BLaER1 (cell line): ENCODE measurements around the gene DUOX1.

Source experiments
- H3K27ac ChIP-seq: shearing (Covaris generic); formaldehyde crosslinking; 2 replicates; pipeline ENCODE4 v1.8.1; 2022
- H3K27me3 ChIP-seq: shearing (Covaris generic); formaldehyde crosslinking; 2 replicates; pipeline ENCODE4 v1.8.1; 2022
- H3K36me3 ChIP-seq: shearing (Covaris generic); formaldehyde crosslinking; 2 replicates; pipeline ENCODE4 v1.8.1; 2022
- H3K4me1 ChIP-seq: shearing (Covaris generic); formaldehyde crosslinking; 2 replicates; pipeline ENCODE4 v1.8.1; 2022
- H3K4me2 ChIP-seq: shearing (Covaris generic); formaldehyde crosslinking; 2 replicates; pipeline ENCODE4 v1.8.1; 2022
- H3K4me3 ChIP-seq: shearing (Covaris generic); formaldehyde crosslinking; 2 replicates; pipeline ENCODE4 v1.8.1; 2022
- H3K9ac ChIP-seq: shearing (Covaris generic); formaldehyde crosslinking; 2 replicates; pipeline ENCODE4 v1.8.1; 2022
- H3K9me3 ChIP-seq: shearing (Covaris generic); formaldehyde crosslinking; 2 replicates; pipeline ENCODE4 v1.8.1; 2022
- H4K20me1 ChIP-seq: shearing (Covaris generic); formaldehyde crosslinking; 2 replicates; pipeline ENCODE4 v1.8.1; 2022
- Cebpa-rat ChIP-seq: shearing (Covaris generic); IDR thresholded peaks from 2 replicates; pipeline ENCODE4 v1.8.1; 2022

Gene DUOX1

DNA sequence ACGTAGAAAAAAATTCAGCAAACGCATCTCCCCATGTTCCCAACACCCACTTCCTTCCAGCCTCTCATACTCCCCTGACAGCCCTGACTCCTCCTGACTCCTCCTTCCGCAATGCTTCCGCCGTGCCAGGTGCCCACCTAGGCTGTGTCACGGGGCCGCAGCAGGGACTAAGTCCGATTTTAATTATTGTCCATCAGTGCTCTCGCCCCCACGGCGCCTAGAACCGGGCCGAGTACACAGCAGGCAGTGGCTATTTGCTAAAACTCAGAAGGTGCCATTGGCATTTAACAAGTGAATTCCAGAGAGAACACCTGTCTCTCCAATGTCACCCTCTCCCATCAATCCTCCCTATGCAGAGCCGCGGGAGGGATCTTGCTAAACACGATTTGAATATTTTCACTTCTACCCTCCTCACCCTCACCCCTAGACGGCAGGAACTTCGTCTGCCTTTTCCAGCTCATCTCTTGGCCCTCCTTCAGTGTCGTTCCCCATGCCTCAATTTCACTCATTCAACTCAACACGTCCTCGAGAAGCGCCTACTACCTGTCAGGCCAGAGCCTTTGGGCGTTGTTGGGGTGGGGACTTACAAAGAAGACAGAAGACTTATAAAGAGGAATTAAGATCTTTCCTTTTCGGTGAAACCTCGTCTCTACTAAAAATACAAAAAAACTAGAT, 69.5 kb downstream of the DUOX1 start:
- Histone ChIP-seq H3K9ac (peak overlapping the region; percentile 84), H3K27ac (peak overlapping the region; percentile 86), H3K9me3 (no peaks in the 10 kb centered on the region), H3K4me1 (peaks cover 19% of the 10 kb centered on the region), H3K4me3 (peak overlapping the region; percentile 74), H3K4me2 (peak overlapping the region; percentile 93), H3K36me3 (no peaks in the 10 kb centered on the region), H4K20me1 (no peaks in the 10 kb centered on the region), H3K27me3 (no peaks in the 10 kb centered on the region)
- no peak for TF ChIP-seq Cebpa-rat

DNA sequence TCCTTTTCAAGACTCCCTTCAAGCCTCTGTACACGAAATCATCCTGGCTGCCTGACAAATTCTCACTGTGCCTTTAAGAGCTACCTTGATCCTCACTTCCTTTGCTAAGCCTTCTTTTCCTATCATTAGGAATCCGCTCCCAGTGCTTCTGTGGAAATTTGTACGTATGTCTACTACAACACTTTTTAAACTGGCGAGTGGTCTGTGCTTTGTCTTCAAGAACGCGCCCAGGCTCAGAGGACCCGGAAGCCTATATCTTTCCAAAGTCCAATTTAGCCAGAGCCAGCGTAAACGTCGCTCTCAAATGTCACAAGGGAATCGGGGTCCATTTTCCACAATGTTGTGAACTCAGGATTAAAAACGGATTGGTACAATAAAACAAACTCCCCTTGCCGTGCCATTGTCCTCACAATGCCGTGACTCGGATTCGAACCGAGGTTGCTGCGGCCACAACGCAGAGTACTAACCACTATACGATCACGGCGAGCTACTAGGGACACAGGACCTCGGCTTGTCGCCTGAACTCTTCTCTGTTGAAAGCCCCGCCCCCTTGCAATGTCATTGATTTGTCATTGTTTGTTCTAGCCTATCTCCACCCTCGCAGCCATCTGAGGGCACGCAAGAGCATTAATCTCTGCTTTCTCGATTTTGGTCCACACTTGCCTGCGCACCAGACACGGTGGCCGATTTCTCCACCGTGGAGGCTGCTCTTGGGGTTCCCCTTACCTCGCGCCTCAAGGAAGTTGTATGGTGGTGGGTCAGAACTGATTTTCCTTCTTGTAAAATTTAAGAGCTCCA, 70.4 kb downstream of the DUOX1 start:
- H3K36me3 ChIP-seq: no peaks in the 10 kb centered on the region
- peak overlapping the region; percentile 93 for H3K4me2 ChIP-seq
- no peaks in the 10 kb centered on the region for H3K9me3 ChIP-seq
- no peaks in the 10 kb centered on the region for H4K20me1 ChIP-seq
- no peak for TF ChIP-seq Cebpa-rat
- H3K4me1 ChIP-seq: peaks cover 19% of the 10 kb centered on the region
- peak overlapping the region; percentile 84 for H3K9ac ChIP-seq
- no peaks in the 10 kb centered on the region for H3K27me3 ChIP-seq
- peak overlapping the region; percentile 74 for H3K4me3 ChIP-seq
- H3K27ac ChIP-seq: peak overlapping the region; percentile 86

DNA sequence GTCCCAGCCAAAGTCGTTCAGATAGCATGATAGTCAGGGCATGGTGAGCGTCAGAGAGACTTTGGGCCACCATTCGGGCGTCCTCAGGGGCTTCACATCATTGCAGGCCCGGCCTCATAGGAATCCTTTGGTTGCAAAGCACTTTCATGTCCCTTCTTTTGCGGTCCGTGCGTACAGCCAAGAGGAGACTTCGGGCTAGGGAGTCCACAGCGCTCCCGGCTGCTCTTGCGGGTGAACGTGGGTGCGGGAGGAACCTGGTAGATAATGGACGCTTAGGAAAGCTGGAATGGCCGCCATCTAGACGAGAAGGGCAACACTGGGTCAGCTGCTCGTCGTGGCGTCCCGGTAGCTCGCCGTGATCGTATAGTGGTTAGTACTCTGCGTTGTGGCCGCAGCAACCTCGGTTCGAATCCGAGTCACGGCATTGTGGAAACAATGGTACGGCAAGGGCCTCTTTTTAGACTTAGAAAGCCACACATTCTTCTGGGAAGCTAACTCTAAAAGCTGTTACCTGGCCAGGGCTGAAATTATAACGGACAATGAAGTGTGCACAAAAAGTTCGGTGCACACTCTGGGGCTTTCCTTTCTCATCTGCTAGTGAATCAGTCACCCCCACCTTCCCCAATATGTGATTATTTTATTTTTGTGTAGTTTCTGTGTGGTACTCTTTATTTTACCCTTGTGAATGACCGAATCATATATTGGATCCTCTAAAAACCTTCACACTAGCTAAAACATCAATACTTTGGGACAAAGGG, 71.2 kb downstream of the DUOX1 start:
- no peaks in the 10 kb centered on the region for H4K20me1 ChIP-seq
- H3K4me1 ChIP-seq: peaks cover 19% of the 10 kb centered on the region
- TF ChIP-seq Cebpa-rat: no peak
- peak overlapping the region; percentile 86 for H3K27ac ChIP-seq
- H3K4me2 ChIP-seq: peak overlapping the region; percentile 93
- H3K9ac ChIP-seq: peak overlapping the region; percentile 84
- no peaks in the 10 kb centered on the region for H3K27me3 ChIP-seq
- no peaks in the 10 kb centered on the region for H3K36me3 ChIP-seq
- no peaks in the 10 kb centered on the region for H3K9me3 ChIP-seq
- H3K4me3 ChIP-seq: peak overlapping the region; percentile 74

- no peaks in the 10 kb centered on the region for H3K27me3 ChIP-seq
- H4K20me1 ChIP-seq: no peaks in the 10 kb centered on the region
- peaks cover 19% of the 10 kb centered on the region for H3K4me1 ChIP-seq
- H3K9me3 ChIP-seq: no peaks in the 10 kb centered on the region
- peak overlapping the region; percentile 93 for H3K4me2 ChIP-seq
- H3K4me3 ChIP-seq: peak overlapping the region; percentile 74
- no peaks in the 10 kb centered on the region for H3K36me3 ChIP-seq
- H3K9ac ChIP-seq: peak overlapping the region; percentile 84; the same call in 1 of the 2 replicates
- no peak overlapping the region; the same call in 1 of the 2 replicates for H3K27ac ChIP-seq
- TF ChIP-seq Cebpa-rat: no peak
These were observed 71.7 kb downstream of the DUOX1 start for GRCh38 chr15:45201557-45201859.

GRCh38 chr15:45201869-45202268, 72.1 kb downstream of the DUOX1 start:
- H3K9ac ChIP-seq: no peak overlapping the region
- no peak overlapping the region for H3K4me3 ChIP-seq
- H4K20me1 ChIP-seq: no peaks in the 10 kb centered on the region
- no peaks in the 10 kb centered on the region for H3K27me3 ChIP-seq
- no peaks in the 10 kb centered on the region for H3K9me3 ChIP-seq
- H3K4me2 ChIP-seq: peak overlapping the region; percentile 93
- no peak for TF ChIP-seq Cebpa-rat
- no peak overlapping the region for H3K27ac ChIP-seq
- H3K36me3 ChIP-seq: no peaks in the 10 kb centered on the region
- peaks cover 19% of the 10 kb centered on the region for H3K4me1 ChIP-seq

- TF ChIP-seq Cebpa-rat: no peak
- Histone ChIP-seq H3K36me3 (no peaks in the 10 kb centered on the region), H3K4me3 (no peak overlapping the region), H3K4me2 (no peak overlapping the region), H3K27ac (no peak overlapping the region), H4K20me1 (no peaks in the 10 kb centered on the region), H3K9ac (no peak overlapping the region), H3K4me1 (peaks cover 9% of the 10 kb centered on the region), H3K9me3 (no peaks in the 10 kb centered on the region), H3K27me3 (no peaks in the 10 kb centered on the region)
These were observed 73.4 kb downstream of the DUOX1 start for GRCh38 chr15:45203182-45203581.

DNA sequence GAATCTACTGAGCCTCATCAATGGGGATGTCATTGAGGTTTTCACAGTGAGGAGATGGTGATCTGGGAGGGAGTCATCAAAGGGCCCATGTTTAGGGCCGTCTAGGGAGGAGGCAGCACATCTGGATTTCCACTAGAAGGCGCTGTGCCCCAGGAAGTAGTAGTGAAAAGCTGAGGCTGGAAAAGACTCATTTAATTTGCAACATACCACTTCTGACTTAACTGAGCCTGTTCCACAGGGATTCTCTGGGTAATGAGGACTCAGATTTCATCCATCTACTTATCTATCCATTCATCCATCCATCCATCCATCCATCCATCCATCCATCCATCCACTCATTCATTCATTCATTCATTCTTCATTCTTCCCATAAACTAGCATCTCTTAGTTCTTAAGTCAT, 75.4 kb downstream of the DUOX1 start:
- no peak overlapping the region for H3K9ac ChIP-seq
- no peak overlapping the region for H3K4me2 ChIP-seq
- no peaks in the 10 kb centered on the region for H3K27me3 ChIP-seq
- peaks cover 9% of the 10 kb centered on the region for H3K4me1 ChIP-seq
- H3K4me3 ChIP-seq: no peak overlapping the region
- H4K20me1 ChIP-seq: no peaks in the 10 kb centered on the region
- TF ChIP-seq Cebpa-rat: no peak
- H3K36me3 ChIP-seq: no peaks in the 10 kb centered on the region
- no peaks in the 10 kb centered on the region for H3K9me3 ChIP-seq
- H3K27ac ChIP-seq: no peak overlapping the region

DNA sequence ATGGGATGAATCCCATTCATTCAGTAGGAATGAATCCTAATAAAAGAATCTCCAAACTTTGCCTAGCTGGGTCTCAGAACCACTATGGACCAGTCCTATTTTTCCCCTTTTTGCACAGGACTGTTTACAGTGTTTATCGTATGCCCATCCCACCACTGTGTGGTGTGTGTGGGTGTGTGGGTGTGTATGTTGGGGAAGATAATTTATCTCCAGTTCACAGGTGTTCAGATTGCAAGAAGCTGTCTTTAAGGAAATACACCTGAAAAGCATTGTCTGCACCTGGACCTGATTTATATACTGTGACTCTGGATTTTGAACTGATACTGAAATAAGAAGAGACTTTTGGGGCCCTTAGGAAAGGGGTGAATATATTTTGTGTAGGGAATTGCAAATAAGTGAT, 82.7 kb downstream of the DUOX1 start:
- H3K27me3 ChIP-seq: no peaks in the 10 kb centered on the region
- no peak for TF ChIP-seq Cebpa-rat

More for the DNA sequence above, 82.7 kb downstream of the DUOX1 start:
- Histone ChIP-seq H3K4me2 (no peak overlapping the region), H3K4me1 (no peaks in the 10 kb centered on the region), H3K9ac (no peak overlapping the region), H3K36me3 (no peaks in the 10 kb centered on the region), H3K27ac (no peak overlapping the region), H3K4me3 (no peak overlapping the region), H4K20me1 (no peaks in the 10 kb centered on the region), H3K9me3 (peaks cover 6% of the 10 kb centered on the region)
